Heart left ventricle (tissue), 16 donors: ENCODE results near the gene NOTCH3. TPM values are rescaled to one million over a fixed set of nuclear protein-coding genes. Genes with fewer than 3 reads are reported as not detected.
A peak's percentile ranks its signal among the peaks of the same experiment; 100 is the strongest.

Source experiments
- ATAC-seq, 4 donors: fragments of 200-7000 bp; cut with Tn5 transposase; one replicate each; pipeline ENCODE4 v1.9.1; 2020 to 2022; ENCODE audit warnings: moderate library complexity in 4 of 4, mild to moderate bottlenecking in 3 of 4, moderate number of reproducible peaks in 1 of 4
- DNase-seq, 5 donors: peaks; one replicate each; pipeline ENCODE4 v3.0.0-alpha.2; 2020
- H3K27ac ChIP-seq, 12 donors: fragments of 200-600 bp; sonication (generic) in 4 of 12; one replicate each; pipeline versions ENCODE4 v1.5.0 to v1.8.0; 2016 to 2022; ENCODE audit warnings: mild to moderate bottlenecking in 2 of 12
- H3K27me3 ChIP-seq, 9 donors: fragments of 200-600 bp; sonication (generic) in 2 of 9; one replicate each; pipeline versions ENCODE4 v1.5.1 to v1.8.0; 2016 to 2022; ENCODE audit warnings: mild to moderate bottlenecking in 3 of 9
- H3K36me3 ChIP-seq, 9 donors: fragments of 200-600 bp; sonication (generic) in 2 of 9; one replicate each; pipeline versions ENCODE4 v1.5.0 to v1.8.0; 2018 to 2022; ENCODE audit warnings: mild to moderate bottlenecking in 2 of 9
- H3K4me1 ChIP-seq, 12 donors: fragments of 200-600 bp; sonication (generic) in 4 of 12; one replicate each; pipeline versions ENCODE4 v1.5.0 to v1.8.0; 2016 to 2022; ENCODE audit warnings: mild to moderate bottlenecking in 3 of 12
- H3K4me3 ChIP-seq, 12 donors: fragments of 200-600 bp; sonication (generic) in 4 of 12; one replicate each; pipeline versions ENCODE4 v1.5.0 to v1.8.0; 2017 to 2022; ENCODE audit warnings: mild to moderate bottlenecking in 9 of 12, moderate library complexity in 4 of 12
- H3K9me3 ChIP-seq, 12 donors: fragments of 200-600 bp; sonication (generic) in 4 of 12; one replicate each; pipeline versions ENCODE4 v1.5.0 to v1.8.0; 2016 to 2022; ENCODE audit warnings: mild to moderate bottlenecking in 1 of 12
- POLR2A ChIP-seq, 2 donors: fragments of 450-650 bp; IDR thresholded peaks; one replicate each; pipeline ENCODE4 v1.6.1; 2017; ENCODE audit warnings: antibody characterized with exemption in 2 of 2, mild to moderate bottlenecking in 2 of 2, moderate library complexity in 2 of 2
- WGBS, 4 donors: extraction: QIAGEN DNeasy Blood & Tissue Kit in 2 of 4; methylation state at CpG; one replicate each; pipeline versions ENCODE4 v1.1.5 to v1.1.7; 2013 to 2018; 5-methylcytosine and 5-hydroxymethylcytosine counted together
- intact Hi-C, 10 donors: fragments of 100-400 bp; cut with DNase I; formaldehyde crosslinking; loops; one replicate each; pipeline versions ENCODE4 v1.11.1 to v1.14.2; 2022
- microRNA-seq, 4 donors: library from miRNA; unstranded; fragments of <30 nt; microRNA quantifications; one replicate each; pipeline versions ENCODE4 to v1.2.0, GENCODE V29; 2017 to 2020
- polyA plus RNA-seq, 2 donors: library from polyadenylated mRNA; stranded (reverse); fragments of 200-250 nt; gene quantifications; one replicate each; pipeline ENCODE4 v1.2.3, GENCODE V29; 2013
- total RNA-seq, 9 donors: library from RNA; depleted of rRNA in 2 of 9; stranded (reverse); fragments of >200 nt in 2 of 9; fragmentation: NEBNext Ultra II Directional in 3 of 9; extraction: Animal tissue kit (Norgen Biotek cat#: 25700) in 3 of 9; gene quantifications; one replicate each; pipeline versions ENCODE4 v1.1.0 to v1.2.4, GENCODE V29; 2016 to 2023
- TF ChIP-seq, protein P1 (sequence below), 12 donors: fragments of 200-600 bp; sonication (generic) in 4 of 12; IDR thresholded peaks; one replicate each; pipeline versions ENCODE4 v1.5.0 to v1.8.0; 2018 to 2022; ENCODE audit warnings: antibody characterized with exemption in 12 of 12, mild to moderate bottlenecking in 5 of 12
- donor health status: ischemic (EF 13 %, LVEDD 7.1; RV severe dilation, severe dysfunction).
- donor health status: healthy with polysubstance abuse.
- donor health status: DM: no; HTN: yes; CAD: no.
- donor health status: DM: no; HTN: no; CAD: no.
- donor health status: ischemic (EF 25% LVEDD 6.9; RV normal size, moderate dysfunction).
- donor health status: ischemic (EF 25% LVEDD 5.7; RV mildly dilated, moderate dysfunction).
- donor health status: healthy.
- donor health status: DM: yes; HTN: yes; CAD: no.
- donor health status: ischemic (EF 35%, LVEDD 5.7; RV mildly dilated, moderate dysfunction).
- donor health status: nonischemic (EF 11% LVEDD 7.7; RV severe dilation, severe dysfunction).
- donor health status: DM: yes; HTN: yes; CAD: no.
- donor health status: PGD.
- donor health status: ischemic (EF 29% LVEDD 5.4; RV normal size, mild dysfunction).
- donor health status: nonischemic (EF 23%, LVEDD 6.1; RV moderate dilation, normal function).

The NOTCH3 gene
- total and polyA plus RNA-seq, 11 donors = 16.7 to 77.2 (median 29.6) TPM

GRCh38 chr19:15110418-15110815, 90.4 kb downstream of the NOTCH3 start:
- WGBS, 4 donors = 71 to 91% (median 88%) methylated on average over 5 to 17 of the region's 17 CpGs
- Histone ChIP-seq H3K27me3 (peaks cover 0 to 11% (median 0%) of the 10 kb centered on the region in 9 donors), H3K36me3 (peaks cover 0 to 63% (median 58%) of the 10 kb centered on the region in 9 donors), H3K27ac (no peak overlapping the region), H3K9me3 (no peaks in the 10 kb centered on the region), H3K4me3 (no peak overlapping the region), H3K4me1 (peaks cover 4 to 35% (median 16%) of the 10 kb centered on the region in 12 donors)
- DNase-seq (no peak), ATAC-seq (no peak)
- TF ChIP-seq, protein P1, sequence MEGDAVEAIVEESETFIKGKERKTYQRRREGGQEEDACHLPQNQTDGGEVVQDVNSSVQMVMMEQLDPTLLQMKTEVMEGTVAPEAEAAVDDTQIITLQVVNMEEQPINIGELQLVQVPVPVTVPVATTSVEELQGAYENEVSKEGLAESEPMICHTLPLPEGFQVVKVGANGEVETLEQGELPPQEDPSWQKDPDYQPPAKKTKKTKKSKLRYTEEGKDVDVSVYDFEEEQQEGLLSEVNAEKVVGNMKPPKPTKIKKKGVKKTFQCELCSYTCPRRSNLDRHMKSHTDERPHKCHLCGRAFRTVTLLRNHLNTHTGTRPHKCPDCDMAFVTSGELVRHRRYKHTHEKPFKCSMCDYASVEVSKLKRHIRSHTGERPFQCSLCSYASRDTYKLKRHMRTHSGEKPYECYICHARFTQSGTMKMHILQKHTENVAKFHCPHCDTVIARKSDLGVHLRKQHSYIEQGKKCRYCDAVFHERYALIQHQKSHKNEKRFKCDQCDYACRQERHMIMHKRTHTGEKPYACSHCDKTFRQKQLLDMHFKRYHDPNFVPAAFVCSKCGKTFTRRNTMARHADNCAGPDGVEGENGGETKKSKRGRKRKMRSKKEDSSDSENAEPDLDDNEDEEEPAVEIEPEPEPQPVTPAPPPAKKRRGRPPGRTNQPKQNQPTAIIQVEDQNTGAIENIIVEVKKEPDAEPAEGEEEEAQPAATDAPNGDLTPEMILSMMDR (IDR thresholded peaks at IDR 0.05) = no peak
- TF ChIP-seq POLR2A (IDR thresholded peaks at IDR 0.05) = no peak
- intact Hi-C loops = loop anchor here in 2 of 10 donors (5.0 to 10.0 kb wide), 2 partner anchors 142 to 144 kb away; no protein-coding TSS in a partner anchor

DNA sequence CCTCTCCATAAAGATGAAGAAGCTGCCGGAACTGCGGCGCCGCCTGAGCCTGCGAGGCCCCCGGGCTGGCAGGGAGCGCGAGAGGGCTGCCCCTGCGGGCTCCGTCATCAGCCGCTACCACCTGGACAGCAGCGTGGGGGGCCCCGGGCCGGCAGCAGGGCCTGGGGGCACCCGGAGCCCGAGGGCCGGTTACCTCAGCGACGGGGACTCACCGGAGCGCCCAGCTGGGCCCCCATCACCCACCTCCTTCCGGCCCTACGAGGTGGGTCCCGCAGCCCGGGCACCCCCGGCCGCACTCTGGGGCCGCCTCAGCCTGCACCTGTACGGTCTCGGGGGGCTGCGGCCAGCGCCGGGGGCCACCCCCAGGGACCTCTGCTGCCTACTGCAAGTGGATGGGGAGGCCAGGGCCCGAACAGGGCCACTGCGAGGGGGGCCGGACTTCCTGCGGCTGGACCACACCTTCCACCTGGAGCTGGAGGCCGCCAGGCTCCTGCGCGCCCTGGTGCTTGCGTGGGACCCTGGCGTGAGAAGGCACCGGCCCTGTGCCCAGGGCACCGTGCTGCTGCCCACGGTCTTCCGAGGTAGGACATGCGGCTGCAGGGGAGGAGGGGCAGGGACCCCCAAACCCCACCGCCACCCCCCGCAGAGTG, 90.9 kb downstream of the NOTCH3 start:
- Histone ChIP-seq H3K27ac (peak overlapping the region in 1 of 12 donors; percentile 96), H3K4me3 (no peak overlapping the region), H3K4me1 (peaks cover 2 to 30% (median 11%) of the 10 kb centered on the region in 12 donors), H3K9me3 (peaks cover 0 to under 1% (median 0%) of the 10 kb centered on the region in 12 donors), H3K27me3 (peaks cover 0 to 11% (median 0%) of the 10 kb centered on the region in 9 donors), H3K36me3 (peaks cover 0 to 58% (median 53%) of the 10 kb centered on the region in 9 donors)
- intact Hi-C loops = loop anchor here in 6 of 10 donors (2.0 to 10.0 kb wide), 4 partner anchors 15 to 155 kb away; a partner anchor contains a TSS
- no peak for TF ChIP-seq POLR2A (IDR thresholded peaks at IDR 0.05)
- TF ChIP-seq, protein P1 (IDR thresholded peaks at IDR 0.05) = no peak
- no peak for DNase-seq
- ATAC-seq = no peak
- 89 to 95% (median 91%) methylated on average over 19 to 49 of the region's 49 CpGs for WGBS, 4 donors

Small RNA genes within 50 kb of the gene (microRNA-seq; reads per million reads assigned to microRNA genes)
- 0.60 to 3.1 (median 1.8) reads per million in 4 donors for gene MIR6795

Other genes with a start within 250 kb of the NOTCH3 start
- not detected for gene SLC1A6, start 221.1 kb downstream of the NOTCH3 start, total RNA-seq
- gene SLC1A6, start 221.1 kb downstream of the NOTCH3 start, polyA plus RNA-seq = not detected
- gene CASP14, start 151.5 kb downstream of the NOTCH3 start, total RNA-seq = not detected
- gene CASP14, start 151.5 kb downstream of the NOTCH3 start, polyA plus RNA-seq = not detected
- not detected for gene OR1I1, start 118.8 kb downstream of the NOTCH3 start, total RNA-seq
- not detected for gene OR1I1, start 118.8 kb downstream of the NOTCH3 start, polyA plus RNA-seq
- gene SYDE1, start 93.6 kb downstream of the NOTCH3 start, total RNA-seq = 10 to 100 TPM; 11.2 to 29.6 (median 15.8) TPM
- gene SYDE1, start 93.6 kb downstream of the NOTCH3 start, polyA plus RNA-seq = 10 to 100 TPM in 1 of 2 donors, 1 to 10 TPM in 1; 8.0 to 14.5 TPM
- gene EPHX3, start 31.5 kb upstream of the NOTCH3 start, total RNA-seq = 1 to 10 TPM in 1 of 9 donors, under 1 TPM in 5, not detected in 3; 0.12 to 1.3 (median 0.14) TPM
- gene EPHX3, start 31.5 kb upstream of the NOTCH3 start, polyA plus RNA-seq = under 1 TPM; 0.11 to 0.21 TPM
- 10 to 100 TPM; 31.4 to 78.9 (median 61.8) TPM for gene BRD4, start 131.5 kb upstream of the NOTCH3 start, total RNA-seq
- 10 to 100 TPM; 31.1 to 76.9 TPM for gene BRD4, start 131.5 kb upstream of the NOTCH3 start, polyA plus RNA-seq
- gene AKAP8, start 178.8 kb upstream of the NOTCH3 start, total RNA-seq = 10 to 100 TPM; 15.3 to 24.8 (median 18.9) TPM
- 10 to 100 TPM in 1 of 2 donors, 1 to 10 TPM in 1; 9.6 to 17.5 TPM for gene AKAP8, start 178.8 kb upstream of the NOTCH3 start, polyA plus RNA-seq
- gene AKAP8L, start 218.0 kb upstream of the NOTCH3 start, total RNA-seq = 10 to 100 TPM; 46.5 to 72.2 (median 60.1) TPM
- gene AKAP8L, start 218.0 kb upstream of the NOTCH3 start, polyA plus RNA-seq = 10 to 100 TPM; 43.3 to 67.5 TPM
- 10 to 100 TPM; 23.1 to 52.4 (median 25.7) TPM for gene WIZ, start 249.0 kb upstream of the NOTCH3 start, total RNA-seq
- gene WIZ, start 249.0 kb upstream of the NOTCH3 start, polyA plus RNA-seq = 10 to 100 TPM; 19.0 to 26.2 TPM